ENCODE results near the gene BCL11A. TPM values are rescaled to one million over a fixed set of nuclear protein-coding genes. Genes with fewer than 3 reads are reported as not detected.

BCL11A gene
- total RNA-seq, 1 donor from 2014 or later: 0.67 TPM

- Mint-ChIP-seq H3K36me3 (no peaks in the 10 kb centered on the region), H3K4me3 (no peak overlapping the region), H3K27me3 (ENCODE audit: insufficient read depth, low read depth) (no peaks in the 10 kb centered on the region), H3K9me3 (no peaks in the 10 kb centered on the region), H3K27ac (no peak overlapping the region), H3K4me1 (no peaks in the 10 kb centered on the region)
- Histone ChIP-seq H3K79me2 (ENCODE audit: low read depth) (no peaks in the 10 kb centered on the region), H3K36me3 (no peaks in the 10 kb centered on the region), H4K20me1 (ENCODE audit: low read depth) (no peaks in the 10 kb centered on the region), H3K27ac (no peak overlapping the region), H3K4me2 (no peak overlapping the region), H3K4me3 (no peak overlapping the region), H3K4me1 (peaks cover 15% of the 10 kb centered on the region), H3K9me3 (ENCODE audit: low read depth) (no peaks in the 10 kb centered on the region), H3F3A (ENCODE audit: low read depth) (peaks cover 6% of the 10 kb centered on the region), H2AFZ (replicated peaks) (no peak overlapping the region), H3K9ac (no peak overlapping the region), H3K27me3 (no peaks in the 10 kb centered on the region)
- no peak for DNase-seq (ENCODE audit: low spot score)
- TF ChIP-seq EZH2phosphoT487 (IDR thresholded peaks at IDR 0.05) (no peak), CTCF (IDR thresholded peaks at IDR 0.05) (no peak), EZH2 (IDR thresholded peaks at IDR 0.05) (no peak)
These were observed 126.6 kb downstream of the BCL11A start for GRCh38 chr2:60426880-60427279.

- H3K79me2 ChIP-seq (ENCODE audit: low read depth): no peaks in the 10 kb centered on the region
- no peak overlapping the region for H3K4me3 Mint-ChIP-seq
- peaks cover 6% of the 10 kb centered on the region for H3F3A ChIP-seq (ENCODE audit: low read depth)
- peaks cover 15% of the 10 kb centered on the region for H3K4me1 ChIP-seq
- H3K36me3 ChIP-seq: no peaks in the 10 kb centered on the region
- no peaks in the 10 kb centered on the region for H3K27me3 Mint-ChIP-seq (ENCODE audit: insufficient read depth, low read depth)
- no peaks in the 10 kb centered on the region for H3K9me3 Mint-ChIP-seq
- H3K36me3 Mint-ChIP-seq: no peaks in the 10 kb centered on the region
- no peak overlapping the region for H3K27ac ChIP-seq
- H3K9me3 ChIP-seq (ENCODE audit: low read depth): no peaks in the 10 kb centered on the region
- H3K27ac Mint-ChIP-seq: no peak overlapping the region
- no peak overlapping the region for H2AFZ ChIP-seq (replicated peaks)
- H3K9ac ChIP-seq: no peak overlapping the region
- no peaks in the 10 kb centered on the region for H4K20me1 ChIP-seq (ENCODE audit: low read depth)
- TF ChIP-seq EZH2 (IDR thresholded peaks at IDR 0.05): no peak
- no peak for TF ChIP-seq EZH2phosphoT487 (IDR thresholded peaks at IDR 0.05)
- TF ChIP-seq CTCF (IDR thresholded peaks at IDR 0.05): no peak
- no peaks in the 10 kb centered on the region for H3K4me1 Mint-ChIP-seq
- DNase-seq (ENCODE audit: low spot score): no peak
- H3K27me3 ChIP-seq: no peaks in the 10 kb centered on the region
- H3K4me3 ChIP-seq: no peak overlapping the region
- no peak overlapping the region for H3K4me2 ChIP-seq
These were observed 127.1 kb downstream of the BCL11A start for GRCh38 chr2:60426341-60426740.

GRCh38 chr2:60424233-60424632, 129.2 kb downstream of the BCL11A start:
- H3K27me3 ChIP-seq: no peaks in the 10 kb centered on the region
- peaks cover 15% of the 10 kb centered on the region for H3K4me1 ChIP-seq
- Mint-ChIP-seq H3K4me1 (no peaks in the 10 kb centered on the region), H3K9me3 (no peaks in the 10 kb centered on the region), H3K4me3 (no peak overlapping the region), H3K36me3 (no peaks in the 10 kb centered on the region), H3K27ac (no peak overlapping the region), H3K27me3 (ENCODE audit: insufficient read depth, low read depth) (no peaks in the 10 kb centered on the region)
- H3K36me3 ChIP-seq: no peaks in the 10 kb centered on the region
- H3K4me3 ChIP-seq: no peak overlapping the region
- peaks cover 6% of the 10 kb centered on the region for H3F3A ChIP-seq (ENCODE audit: low read depth)
- no peaks in the 10 kb centered on the region for H3K79me2 ChIP-seq (ENCODE audit: low read depth)
- no peaks in the 10 kb centered on the region for H3K9me3 ChIP-seq (ENCODE audit: low read depth)
- H3K27ac ChIP-seq: no peak overlapping the region
- no peak overlapping the region for H3K4me2 ChIP-seq
- no peak for DNase-seq (ENCODE audit: low spot score)
- H2AFZ ChIP-seq (replicated peaks): no peak overlapping the region
- H4K20me1 ChIP-seq (ENCODE audit: low read depth): no peaks in the 10 kb centered on the region
- H3K9ac ChIP-seq: no peak overlapping the region
- TF ChIP-seq CTCF (IDR thresholded peaks at IDR 0.05) (no peak), EZH2 (IDR thresholded peaks at IDR 0.05) (no peak), EZH2phosphoT487 (IDR thresholded peaks at IDR 0.05) (no peak)

All from neural progenitor cell (in vitro differentiated cells).